A549 (cell line): ENCODE results near the gene CTIF.

Experiments used
- CEBPB ChIP-seq, 2 experiments: fragments of >200 bp in 1 of 2; sonication (Bioruptor Twin) in 1 of 2; formaldehyde crosslinking in 1 of 2; IDR thresholded peaks; 2 replicates each; pipeline ENCODE4 v1.6.1; 2012 to 2016
- CTCF ChIP-seq: fragments of >200 bp; sonication (Bioruptor Twin); formaldehyde crosslinking; IDR thresholded peaks from 3 replicates; pipeline ENCODE4 v1.5.1; 2016
- POLR2A ChIP-seq: IDR thresholded peaks from 2 replicates; pipeline ENCODE4 v1.6.1; 2012; ENCODE audit warnings: mild to moderate bottlenecking, low read length
- RAD21 ChIP-seq, 2 experiments: fragments of >200 bp in 1 of 2; sonication (Bioruptor Twin) in 1 of 2; formaldehyde crosslinking in 1 of 2; IDR thresholded peaks in 1 of 2; conservative IDR thresholded peaks in 1 of 2; 2 replicates in 1 of 2; 3 replicates in 1 of 2; pipeline ENCODE4 v1.6.1; 2012 to 2018; ENCODE audit warnings: inconsistent platforms in 1 of 2

- TF ChIP-seq CEBPB (IDR thresholded peaks at IDR 0.05), result no peak
- no peak for TF ChIP-seq POLR2A
- TF ChIP-seq CTCF, result no peak
- TF ChIP-seq RAD21 (conservative IDR thresholded peaks at IDR 0.05 in 1 of 2, IDR thresholded peaks at IDR 0.05 in 1 of 2), result no peak
Observed at GRCh38 chr18:48889981-48890762, 351.3 kb downstream of the CTIF start.
